ENCODE data around the gene PRAC2. TPM values are rescaled to one million over a fixed set of nuclear protein-coding genes. Genes with fewer than 3 reads are reported as not detected.

The PRAC2 gene
- total RNA-seq, result not detected in 2 replicates

DNA sequence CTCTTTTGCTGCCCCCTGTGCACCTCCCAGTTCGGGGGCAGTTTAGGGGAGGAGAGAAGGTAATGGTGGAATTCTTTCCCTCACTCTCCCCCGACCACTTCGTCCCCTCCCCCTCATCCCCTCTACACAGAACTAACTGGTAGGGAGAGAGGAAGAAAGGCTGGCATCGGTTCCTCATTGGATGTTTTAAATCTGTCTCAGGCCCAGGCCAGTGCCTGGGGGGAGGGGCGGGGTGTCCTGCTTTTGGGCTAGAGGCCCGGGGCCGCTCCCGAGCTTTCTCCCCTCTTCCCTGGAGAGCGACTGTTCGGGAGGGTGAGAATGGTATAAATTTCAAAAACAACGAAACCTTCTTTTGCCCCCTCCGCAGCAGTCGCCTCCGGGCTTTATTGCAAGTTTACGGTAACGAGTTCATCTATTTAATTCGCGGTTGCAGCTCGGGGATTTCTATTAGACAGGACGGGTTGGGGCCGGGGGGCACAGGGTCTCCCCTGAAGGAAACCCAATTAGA lies at the start of gene PRAC2:
PRAC2 (plus strand) TSS at position 271 of the 508 bp plus-strand sequence. CDS start 1,226 bp downstream, outside the sequence.
- intact Hi-C loops (cut with micrococcal nuclease), result loop anchor here (5.0 kb wide), 3 partner anchors 86 to 1244 kb away; partner anchors contain the start of genes DLX4 and IGF2BP1

DNA sequence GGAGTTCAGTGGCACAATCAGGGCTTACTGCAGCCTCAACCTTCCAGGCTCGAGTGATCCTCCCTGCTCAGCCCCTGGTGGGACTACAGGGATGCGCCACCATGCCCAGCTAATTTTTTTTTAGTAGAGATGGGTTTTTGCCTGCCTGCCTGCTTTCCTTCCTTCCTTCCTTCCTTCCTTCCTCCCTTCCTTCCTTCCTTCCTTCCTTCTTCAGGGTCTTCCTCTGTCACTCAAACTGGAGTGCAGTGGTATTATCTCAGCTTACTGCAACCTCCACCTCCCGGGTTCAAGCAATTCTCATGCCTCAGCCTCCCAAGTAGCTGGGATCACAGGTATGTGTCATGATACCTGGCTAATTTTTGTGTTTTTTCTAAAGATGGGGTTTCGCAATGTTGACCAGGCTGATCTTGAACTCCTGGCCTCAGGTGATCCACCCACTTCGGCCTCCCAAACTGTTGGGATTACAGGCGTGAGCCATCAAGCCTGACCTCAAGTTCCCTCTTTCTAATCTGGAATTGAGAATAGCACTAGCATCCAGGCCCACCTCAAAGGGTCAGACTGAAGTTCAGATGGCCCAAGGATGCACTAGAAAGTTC lies 45.9 kb upstream of the PRAC2 start:
- intact Hi-C loops (cut with micrococcal nuclease), result no loop called here

DNA sequence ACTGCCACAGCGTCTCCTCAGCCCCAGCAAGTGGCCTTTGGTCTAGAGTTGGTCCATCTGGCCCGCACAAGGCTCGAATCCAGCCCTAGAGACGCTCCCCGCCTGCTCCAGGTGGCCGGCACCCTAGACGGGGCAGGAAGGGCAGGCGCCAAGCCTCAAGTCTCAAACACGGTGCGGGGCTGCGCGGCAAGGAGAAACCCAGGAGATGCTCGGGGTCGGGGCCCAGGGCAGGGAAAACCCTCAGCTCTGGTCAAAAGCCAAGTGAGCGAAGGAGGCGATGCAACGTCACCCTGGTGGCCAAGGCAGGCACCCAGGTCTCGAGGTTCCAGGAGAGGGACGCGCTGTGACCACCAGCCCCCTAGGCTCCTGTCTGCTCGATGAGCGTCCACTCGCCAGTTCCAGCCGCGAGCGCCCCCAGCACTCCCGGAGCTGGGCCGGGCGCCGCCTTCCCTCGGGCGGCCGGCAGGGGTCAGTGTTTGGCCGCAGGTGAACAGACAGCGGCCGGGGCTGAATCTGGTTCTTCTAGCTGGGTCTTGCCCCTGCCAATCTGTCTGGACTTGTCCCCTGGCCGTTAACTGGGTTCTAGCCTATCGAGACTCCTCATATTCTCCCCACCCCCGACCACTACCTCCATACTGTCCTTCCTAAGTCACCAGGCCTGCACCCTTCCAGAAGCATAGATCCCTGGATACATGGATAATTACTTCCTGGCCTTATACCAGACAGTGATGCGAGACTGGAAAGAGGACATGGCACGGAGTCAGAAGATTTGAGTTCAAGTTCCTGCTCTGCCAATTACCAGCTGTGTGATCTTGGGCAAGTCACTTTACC lies 44.6 kb upstream of the PRAC2 start:
- intact Hi-C loops (cut with micrococcal nuclease), result loop anchor here (1.0 to 2.0 kb wide), 4 partner anchors 112 to 354 kb away; no protein-coding TSS in a partner anchor

DNA sequence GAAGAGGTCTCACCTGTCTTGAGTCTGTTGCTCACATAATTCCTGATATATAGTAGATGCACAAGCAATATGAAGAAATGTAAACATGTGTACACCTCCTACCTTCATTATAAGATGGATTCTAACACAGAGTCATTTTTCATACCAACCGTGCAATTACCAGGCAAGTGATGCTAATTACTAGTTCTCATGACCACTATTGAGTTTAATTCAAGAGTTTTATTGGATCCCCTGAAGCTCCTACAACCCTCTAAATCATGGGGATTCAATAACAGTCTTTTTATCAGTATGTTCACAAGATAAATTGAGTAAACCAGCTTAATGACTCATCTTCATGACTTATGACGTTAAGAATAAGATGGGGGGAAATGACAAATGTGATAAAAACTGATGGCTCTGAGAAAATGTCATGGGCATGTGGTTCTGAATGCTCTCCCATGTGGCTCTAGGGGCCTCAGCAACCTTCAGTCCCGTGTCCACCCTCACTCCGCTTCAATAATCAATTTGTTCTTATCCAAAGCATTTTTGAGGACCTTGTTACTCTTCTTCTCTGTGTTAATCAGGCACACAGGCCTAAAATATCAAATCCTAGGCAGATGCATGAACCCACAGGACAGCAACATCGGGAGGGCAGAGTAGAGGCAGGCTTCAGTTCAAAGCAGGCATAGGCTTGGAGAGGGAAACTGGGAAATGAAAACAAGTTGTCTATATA lies 43.4 kb upstream of the PRAC2 start:
- intact Hi-C loops (cut with micrococcal nuclease), result loop anchor here (2.0 kb wide), 1 partner anchor 111 kb away; no protein-coding TSS in a partner anchor

DNA sequence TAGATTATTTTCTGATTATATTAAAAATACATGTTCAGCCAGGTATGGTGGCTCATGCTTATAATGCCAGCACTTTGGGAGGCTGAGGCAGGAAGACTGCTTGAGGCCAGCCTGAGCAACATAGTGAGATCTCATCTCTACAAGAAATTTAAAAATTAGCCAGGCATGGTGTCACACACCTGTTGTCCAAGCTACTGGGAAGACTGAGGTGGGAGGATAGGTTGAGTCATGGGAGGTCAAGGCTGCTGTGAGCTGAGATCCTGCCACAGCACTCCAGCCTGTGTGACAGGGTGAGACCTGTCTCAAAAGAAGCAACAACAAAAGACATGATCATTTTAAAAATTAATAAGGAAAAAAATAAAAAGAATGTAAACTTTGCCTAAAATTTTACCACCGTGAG lies 41.4 kb upstream of the PRAC2 start:
- intact Hi-C loops (cut with micrococcal nuclease), result no loop called here

DNA sequence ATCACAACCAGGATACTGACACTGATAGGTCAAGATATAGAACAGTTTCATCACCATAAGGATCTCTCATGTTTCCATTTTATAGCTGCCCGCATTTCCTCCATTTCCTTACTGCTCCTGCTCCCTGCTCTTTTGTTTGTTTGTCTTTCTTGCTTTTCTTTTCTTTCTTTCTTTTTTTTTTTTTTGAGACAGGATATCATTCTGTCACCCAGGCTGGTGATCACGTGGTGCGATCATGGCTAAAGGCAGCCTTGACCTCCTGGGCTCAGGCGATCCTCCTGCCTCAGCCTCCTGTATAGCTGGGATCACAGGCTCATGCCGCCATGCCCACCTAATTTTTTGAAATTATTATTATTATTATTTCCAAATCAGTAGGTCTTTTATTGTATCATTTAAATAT lies 32.3 kb upstream of the PRAC2 start:
- intact Hi-C loops (cut with micrococcal nuclease), result no loop called here

DNA sequence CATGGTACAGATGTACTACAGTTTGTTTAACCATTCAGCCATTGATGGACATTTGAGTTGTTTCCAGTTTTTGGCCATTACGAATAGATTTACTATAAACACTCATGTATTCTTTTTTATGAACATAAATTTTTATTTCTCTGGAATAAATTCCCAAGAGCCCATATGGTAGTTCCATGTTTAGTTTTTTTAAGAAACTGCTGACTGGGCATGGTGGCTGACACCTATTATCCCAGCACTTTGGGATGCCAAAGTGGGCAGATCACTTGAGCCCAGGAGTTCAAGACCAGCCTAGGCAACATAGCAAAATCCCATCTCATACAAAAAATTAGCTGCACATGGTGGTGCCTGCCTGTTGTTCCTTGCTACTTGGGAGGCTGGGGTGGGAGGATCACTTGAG lies 30.9 kb upstream of the PRAC2 start:
- intact Hi-C loops (cut with micrococcal nuclease), result no loop called here

DNA sequence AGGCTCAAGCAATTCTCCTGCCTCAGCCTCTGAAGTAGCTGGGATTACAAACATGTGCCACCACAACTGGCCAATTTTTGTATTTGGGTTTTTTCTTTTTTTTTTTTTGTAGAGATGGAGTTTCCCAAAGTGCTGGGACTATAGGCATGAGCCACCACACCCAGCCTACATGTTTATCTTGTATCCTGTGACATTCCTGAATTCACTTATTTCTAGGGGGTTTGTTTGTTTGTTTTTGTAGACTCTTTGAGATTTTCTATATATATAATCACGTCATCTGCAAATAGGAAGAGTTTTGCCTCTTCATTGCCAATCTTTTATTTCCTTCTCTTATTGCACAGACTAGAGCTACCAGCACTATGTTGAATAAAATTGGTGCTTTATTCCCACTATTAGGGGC lies 29.8 kb upstream of the PRAC2 start:
- intact Hi-C loops (cut with micrococcal nuclease), result no loop called here

DNA sequence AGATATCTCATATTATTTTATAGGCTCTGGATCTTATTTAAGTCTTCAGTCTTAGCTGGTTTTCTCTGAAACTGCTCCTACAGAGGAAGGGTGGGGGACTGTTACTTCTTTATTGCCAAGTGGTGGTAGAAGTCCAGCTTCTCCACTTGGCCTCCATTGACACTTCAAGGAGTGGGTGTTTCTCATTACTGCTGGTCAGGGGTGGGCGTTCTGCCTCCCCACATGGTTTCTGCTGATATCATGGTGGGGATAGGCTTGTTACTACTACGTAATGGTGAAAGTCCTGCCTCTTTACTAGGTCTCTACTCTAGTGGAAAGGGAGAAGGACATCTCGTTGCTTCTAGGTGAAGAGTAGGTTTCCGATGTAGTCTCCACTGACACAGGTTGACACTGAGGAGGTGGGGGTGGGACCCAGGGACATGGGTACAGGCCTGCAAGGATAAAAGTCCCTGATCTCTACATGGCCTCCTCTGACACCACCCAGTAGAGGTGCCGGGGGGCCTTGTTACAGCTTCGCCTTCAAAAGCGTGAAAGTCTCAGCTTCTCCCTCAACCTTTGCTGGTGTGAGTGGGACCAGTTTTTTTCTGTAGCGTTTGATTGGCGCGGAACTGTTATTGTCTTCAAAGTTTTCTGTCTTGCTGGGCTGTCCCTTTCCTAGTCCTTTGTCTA lies 21.0 kb upstream of the PRAC2 start:
- intact Hi-C loops (cut with micrococcal nuclease), result no loop called here

DNA sequence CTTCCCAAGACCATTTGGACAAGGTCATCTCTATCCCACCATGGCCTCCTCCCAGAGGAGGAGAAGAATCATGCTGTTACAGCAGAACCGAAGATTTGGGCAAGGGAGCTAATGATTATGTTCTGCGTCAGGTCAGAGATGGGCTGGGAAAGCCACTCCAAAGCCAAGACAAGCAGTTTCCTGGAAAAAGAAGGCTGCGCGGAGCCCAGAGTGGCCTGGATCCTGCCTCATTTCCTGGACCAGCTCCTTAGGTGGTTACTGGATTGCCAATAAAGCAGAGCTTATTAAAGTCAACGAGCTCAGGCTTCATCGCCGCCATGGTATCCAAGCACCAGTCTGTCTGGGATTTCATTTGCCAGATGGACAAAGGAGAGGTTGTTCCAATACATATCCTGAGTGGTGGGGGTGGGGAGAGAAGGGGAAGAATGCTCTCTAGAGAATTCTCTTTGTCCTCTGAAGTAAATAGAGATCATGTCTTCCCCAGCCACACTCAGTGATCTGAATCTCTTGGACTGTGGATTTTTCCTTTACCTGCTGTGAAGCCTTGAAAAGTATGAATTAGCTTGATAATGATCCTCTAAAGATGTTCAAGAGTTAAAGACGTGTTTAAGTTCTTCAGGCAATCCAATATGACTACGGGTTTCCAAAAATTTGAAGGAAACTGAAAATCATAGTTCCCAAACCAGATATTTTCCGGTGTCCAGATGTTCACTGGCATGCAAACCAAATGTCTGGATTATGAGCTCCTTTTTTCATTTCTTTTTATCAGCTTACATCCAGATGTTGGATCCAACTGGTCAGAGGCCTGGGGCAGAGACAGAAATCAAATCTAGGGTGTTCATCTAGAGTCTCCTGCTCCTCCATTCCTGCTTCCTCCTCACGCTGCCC lies 18.4 kb upstream of the PRAC2 start:
- intact Hi-C loops (cut with micrococcal nuclease), result no loop called here

DNA sequence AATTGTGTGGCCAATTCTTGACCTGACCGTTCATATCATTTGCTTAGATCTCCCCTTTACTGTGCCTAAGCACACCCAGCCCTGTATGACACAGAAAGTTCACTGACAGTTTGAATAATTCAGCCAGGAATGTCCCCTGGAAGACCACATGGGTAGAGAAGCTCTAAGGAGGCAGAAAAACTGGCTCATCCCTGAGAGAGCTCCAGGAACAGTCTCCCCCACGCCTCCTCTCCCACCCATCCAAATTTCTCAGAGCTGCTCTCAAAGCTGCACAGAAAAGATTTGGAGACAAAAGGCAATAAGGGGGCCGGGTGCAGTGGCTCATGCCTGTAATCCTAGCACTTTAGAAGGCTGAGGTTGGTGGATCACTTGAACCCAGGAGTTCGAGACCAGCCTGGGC lies 11.9 kb upstream of the PRAC2 start:
- intact Hi-C loops (cut with micrococcal nuclease), result no loop called here

DNA sequence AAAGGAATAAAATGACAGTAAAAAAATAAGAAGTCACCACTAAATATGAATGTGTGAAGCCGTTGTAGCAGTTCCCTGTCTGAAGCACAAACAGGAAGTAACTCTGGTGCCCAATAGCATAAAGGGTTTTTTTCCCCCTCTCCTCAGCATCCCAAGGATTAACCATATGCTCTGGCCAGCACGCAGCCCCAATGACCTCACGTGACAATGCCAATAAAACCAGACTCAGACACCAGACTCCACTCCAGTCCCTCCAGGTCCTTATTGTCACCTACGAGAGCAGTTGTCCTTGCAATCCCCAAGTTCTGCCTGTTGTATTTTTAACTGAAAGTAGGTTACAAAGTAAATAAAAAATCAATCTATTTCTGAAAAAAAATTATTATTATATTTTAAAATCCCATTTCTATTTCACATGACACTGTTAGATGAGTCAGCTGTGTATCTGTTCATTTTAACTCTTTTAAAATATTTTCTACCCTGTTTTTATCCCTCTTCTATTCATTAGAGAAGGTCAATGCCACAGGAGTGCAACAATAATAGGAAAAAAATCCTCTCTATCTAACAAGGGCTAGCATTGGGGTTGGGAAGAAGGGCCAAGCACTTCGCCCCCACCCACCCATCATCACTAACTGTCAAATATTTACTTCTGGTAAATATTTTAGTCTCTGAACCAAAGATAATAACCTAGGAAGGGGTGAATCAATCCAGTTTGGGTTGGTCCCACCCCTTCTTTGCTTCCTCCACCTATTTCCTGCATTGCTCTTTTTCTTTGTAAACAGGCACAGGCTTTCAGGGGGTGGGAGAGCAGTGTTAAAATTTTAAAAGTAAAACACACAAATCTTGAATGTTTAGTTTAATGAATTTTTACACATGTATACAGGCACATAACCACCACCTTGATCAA lies 7.2 kb upstream of the PRAC2 start:
- intact Hi-C loops (cut with micrococcal nuclease), result loop anchor here (2.0 kb wide), 1 partner anchor 103 kb away; no protein-coding TSS in a partner anchor

DNA sequence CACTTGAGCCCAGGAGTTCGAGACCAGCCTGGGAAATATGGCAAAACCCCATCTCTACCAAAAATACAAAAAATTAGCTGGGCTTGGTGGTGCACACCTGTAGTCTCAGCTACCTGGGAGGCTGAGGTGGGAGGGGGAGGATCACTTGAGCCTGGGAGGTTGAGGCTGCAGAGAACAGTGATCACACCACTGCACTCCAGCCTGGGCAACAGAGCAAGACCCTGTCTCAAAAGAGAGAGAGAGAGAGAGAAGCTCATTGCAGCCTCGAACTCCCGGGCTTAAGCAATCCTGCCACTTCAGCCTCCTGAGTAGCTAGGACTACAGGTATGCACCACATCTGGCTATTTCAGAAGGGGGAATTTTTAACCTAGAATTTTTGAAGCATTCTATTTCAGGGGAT lies 6.4 kb upstream of the PRAC2 start:
- intact Hi-C loops (cut with micrococcal nuclease), result loop anchor here (2.0 kb wide), 1 partner anchor 104 kb away; no protein-coding TSS in a partner anchor

DNA sequence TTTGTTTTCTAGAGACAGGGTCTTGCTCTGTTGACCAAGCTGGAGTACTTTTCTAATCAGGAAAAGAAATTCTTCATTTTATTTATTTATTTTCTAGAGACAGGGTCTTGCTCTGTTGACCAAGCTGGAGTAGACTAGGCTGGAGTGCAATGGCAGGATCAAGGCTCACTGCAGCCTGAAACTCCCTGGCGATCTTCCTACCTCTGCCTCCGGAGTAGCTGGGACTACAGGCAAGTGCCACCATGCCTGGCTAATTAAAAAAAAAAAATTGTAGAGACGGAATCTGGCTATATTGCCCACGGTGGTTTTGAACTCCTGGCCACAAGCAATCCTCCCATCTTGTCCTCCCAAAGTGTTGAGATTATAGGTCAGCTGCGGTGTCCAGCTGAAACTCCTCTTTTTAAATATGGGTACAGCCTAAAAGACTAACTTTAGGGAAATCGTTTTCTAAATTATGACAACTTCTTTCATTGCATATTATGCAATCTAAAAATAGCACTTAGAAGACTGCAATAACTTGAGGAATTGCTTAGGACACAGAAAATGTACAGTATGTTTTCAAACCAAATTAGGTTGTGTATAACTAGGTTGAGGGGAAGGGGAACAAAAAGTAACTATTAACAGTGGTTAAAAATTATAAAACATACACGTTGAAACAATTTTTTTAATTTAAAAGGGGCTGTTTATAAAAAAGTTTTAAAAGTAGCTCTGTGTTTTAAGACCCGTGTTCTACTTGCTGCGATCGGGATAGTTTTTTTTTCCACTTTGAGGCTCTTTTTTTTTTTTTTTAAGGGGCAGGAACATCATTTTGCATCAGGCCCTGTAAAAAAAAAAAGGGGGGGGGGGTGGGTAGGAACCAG lies 5.4 kb upstream of the PRAC2 start:
- intact Hi-C loops (cut with micrococcal nuclease), result loop anchor here (2.0 kb wide), 1 partner anchor 105 kb away; no protein-coding TSS in a partner anchor

DNA sequence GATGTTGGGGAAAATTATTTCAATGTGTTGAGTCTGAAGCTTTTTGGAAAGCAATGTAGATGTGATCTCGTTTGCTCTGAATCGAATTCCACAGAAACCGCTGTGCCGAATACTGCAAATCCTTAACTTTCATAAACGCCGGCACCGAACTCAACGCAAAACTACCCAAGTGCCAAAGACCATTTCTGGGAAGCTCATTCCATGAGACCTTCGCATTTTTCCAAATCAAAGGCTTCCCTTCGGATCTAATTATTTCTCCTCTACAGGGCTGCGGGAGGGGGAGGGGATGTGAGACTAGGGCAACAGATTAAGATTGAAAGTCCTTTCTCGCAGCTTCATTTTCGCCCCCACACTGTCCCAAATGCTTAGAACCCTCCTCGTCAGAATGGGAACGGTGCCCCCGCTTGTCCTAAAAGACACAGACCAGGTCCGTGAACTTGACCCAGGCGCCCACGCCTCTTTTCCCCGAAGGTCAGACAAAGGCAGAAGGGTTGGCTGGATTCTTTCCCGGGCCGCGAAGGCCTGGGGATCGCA lies 4.7 kb upstream of the PRAC2 start:
- intact Hi-C loops (cut with micrococcal nuclease), result no loop called here

DNA sequence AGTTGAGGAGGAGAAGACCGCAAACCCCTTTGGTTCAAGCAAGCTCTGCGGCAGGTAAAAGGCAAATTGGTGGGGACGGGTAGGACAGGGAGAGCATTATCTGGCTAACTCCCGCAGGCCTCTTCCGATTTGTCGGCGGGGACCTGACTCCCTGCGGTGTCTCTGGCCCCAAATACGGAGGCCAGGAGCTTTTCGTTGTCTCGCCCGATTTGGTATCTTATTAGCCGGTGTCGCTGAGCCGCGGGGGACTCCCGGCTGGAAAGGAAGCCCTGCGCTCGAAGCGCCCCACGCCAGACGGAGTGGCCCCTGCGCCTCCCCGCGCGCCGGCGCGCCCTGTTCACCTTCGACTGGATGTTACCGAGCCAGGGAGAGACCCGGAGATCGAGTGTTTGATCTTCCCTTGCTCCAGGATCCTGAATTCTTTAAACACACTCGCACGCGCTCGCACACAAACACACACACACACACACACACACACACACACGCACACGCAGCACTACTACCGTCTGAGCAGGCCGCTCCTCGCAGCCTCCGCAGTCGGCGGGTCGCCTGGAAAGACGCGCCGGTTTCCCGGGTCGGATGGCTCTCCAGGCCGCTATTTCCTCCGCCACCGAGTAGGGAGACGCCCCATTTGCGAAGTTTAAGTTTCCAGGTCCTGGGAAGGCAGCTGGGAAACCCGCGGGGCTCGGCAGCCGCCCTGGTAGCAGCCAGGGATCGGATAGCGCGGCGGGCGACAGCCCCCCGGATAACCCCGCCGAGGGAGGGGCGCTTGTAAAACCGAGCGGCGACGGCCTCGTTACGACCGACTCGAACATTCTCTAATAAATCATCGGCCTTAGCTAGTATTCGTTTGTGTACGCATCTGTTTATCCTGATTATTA lies 4.0 kb upstream of the PRAC2 start:
- intact Hi-C loops (cut with micrococcal nuclease), result no loop called here
